Heart right ventricle (tissue), 16 donors: Measurements from ENCODE around the gene ATP2A3. TPM values are rescaled to one million over a fixed set of nuclear protein-coding genes. Genes with fewer than 3 reads are reported as not detected.

ENCODE experiments used
- ATAC-seq, 8 donors: fragments of 200-7000 bp; cut with Tn5 transposase; one replicate each; pipeline ENCODE4 v1.9.1; 2020; ENCODE audit warnings: mild to moderate bottlenecking in 8 of 8, moderate library complexity in 8 of 8, moderate number of reproducible peaks in 1 of 8
- DNase-seq, 2 donors: peaks; one replicate each; pipeline ENCODE4 v3.0.0-alpha.2; 2020
- H3K27ac ChIP-seq, 10 donors: fragments of 200-600 bp; sonication (generic) in 2 of 10; one replicate each; pipeline versions ENCODE4 v1.5.0 to v1.8.0; 2020 to 2022; ENCODE audit warnings: mild to moderate bottlenecking in 3 of 10
- H3K27me3 ChIP-seq, 7 donors: fragments of 200-600 bp; one replicate each; pipeline ENCODE4 v1.8.0; 2021 to 2022; ENCODE audit warnings: mild to moderate bottlenecking in 2 of 7
- H3K36me3 ChIP-seq, 9 donors: fragments of 200-600 bp; sonication (generic) in 1 of 9; one replicate each; pipeline versions ENCODE4 v1.5.0 to v1.8.0; 2020 to 2022; ENCODE audit warnings: mild to moderate bottlenecking in 2 of 9
- H3K4me1 ChIP-seq, 9 donors: fragments of 200-600 bp; sonication (generic) in 1 of 9; one replicate each; pipeline versions ENCODE4 v1.5.0 to v1.8.0; 2020 to 2022; ENCODE audit warnings: mild to moderate bottlenecking in 4 of 9
- H3K4me3 ChIP-seq, 10 donors: fragments of 200-600 bp; sonication (generic) in 2 of 10; one replicate each; pipeline versions ENCODE4 v1.5.0 to v1.8.0; 2020 to 2022; ENCODE audit warnings: mild to moderate bottlenecking in 7 of 10, moderate library complexity in 2 of 10
- H3K9me3 ChIP-seq, 11 donors: fragments of 200-600 bp in 10 of 11; sonication (generic) in 2 of 11; one replicate each; pipeline versions ENCODE4 v1.5.0 to v1.8.0; 2013 to 2022; ENCODE audit warnings: mild to moderate bottlenecking in 2 of 11, control low read depth in 1 of 11, moderate library complexity in 1 of 11
- CTCF ChIP-seq, 9 donors: fragments of 200-600 bp; sonication (generic) in 2 of 9; IDR thresholded peaks; one replicate each; pipeline versions ENCODE4 v1.5.0 to v1.8.0; 2021 to 2022; ENCODE audit warnings: antibody characterized with exemption in 9 of 9, mild to moderate bottlenecking in 5 of 9, moderate library complexity in 1 of 9
- WGBS, 2 donors: extraction: QIAGEN DNeasy Blood & Tissue Kit; methylation state at CpG; one replicate each; pipeline ENCODE4 v1.1.7; 2013; ENCODE audit warnings: inconsistent platforms in 1 of 2; 5-methylcytosine and 5-hydroxymethylcytosine counted together
- intact Hi-C, 10 donors: fragments of 100-400 bp; cut with DNase I; formaldehyde crosslinking; loops; one replicate each; pipeline versions ENCODE4 v1.11.1 to v1.14.2; 2022
- polyA plus RNA-seq, 2 donors: library from polyadenylated mRNA; stranded (reverse); fragments of 200-250 nt; gene quantifications; one replicate each; pipeline ENCODE4 v1.2.3, GENCODE V29; 2013
- total RNA-seq, 10 donors: library from RNA; stranded (reverse); fragmentation: NEBNext Ultra II Directional in 3 of 10; extraction: Animal tissue kit (Norgen Biotek cat#: 25700) in 3 of 10; gene quantifications; one replicate each; pipeline versions ENCODE4 v1.2.1 to v1.2.4, GENCODE V29; 2021 to 2023
- donor health status: Arrhythmogenic right ventricular cardiomyopathy.
- donor health status: ischemic (EF 13 %, LVEDD 7.1; RV severe dilation, severe dysfunction).
- donor health status: healthy with polysubstance abuse.
- donor health status: DM: no; HTN: yes; CAD: no.
- donor health status: DM: no; HTN: no; CAD: no.
- donor health status: ischemic (EF 25% LVEDD 6.9; RV normal size, moderate dysfunction).
- donor health status: ischemic (EF 25% LVEDD 5.7; RV mildly dilated, moderate dysfunction).
- donor health status: healthy.
- donor health status: DM: yes; HTN: yes; CAD: no.
- donor health status: Ischemic cardiomyopathy.
- donor health status: ischemic (EF 35%, LVEDD 5.7; RV mildly dilated, moderate dysfunction).
- donor health status: nonischemic (EF 11% LVEDD 7.7; RV severe dilation, severe dysfunction).
- donor health status: DM: yes; HTN: yes; CAD: no.
- donor health status: PGD.
- donor health status: ischemic (EF 29% LVEDD 5.4; RV normal size, mild dysfunction).
- donor health status: nonischemic (EF 23%, LVEDD 6.1; RV moderate dilation, normal function).

The ATP2A3 gene
- total and polyA plus RNA-seq, 12 donors: 4.3 to 11.0 (median 7.3) TPM

- H3K4me1 ChIP-seq: peaks cover 0 to 17% (median 14%) of the 10 kb centered on the region in 9 donors
- ATAC-seq: no peak
- H3K36me3 ChIP-seq: peaks cover 4 to 86% (median 52%) of the 10 kb centered on the region in 9 donors
- no peaks in the 10 kb centered on the region for H3K27me3 ChIP-seq
- WGBS, 2 donors: 79 to 85% methylated on average over 26 of the region's 26 CpGs
- no peak for DNase-seq
- H3K27ac ChIP-seq: peak overlapping the region in 4 of 10 donors; percentile 15 to 42 (median 30)
- H3K9me3 ChIP-seq: no peaks in the 10 kb centered on the region
- intact Hi-C loops: loop anchor here in 6 of 10 donors (5.0 to 10.0 kb wide), 6 partner anchors 71 to 274 kb away; no protein-coding TSS in a partner anchor
- no peak for TF ChIP-seq CTCF (IDR thresholded peaks at IDR 0.05)
- H3K4me3 ChIP-seq: no peak overlapping the region
Observed at GRCh38 chr17:4008441-4009185, 44.4 kb upstream of the ATP2A3 start.

DNA sequence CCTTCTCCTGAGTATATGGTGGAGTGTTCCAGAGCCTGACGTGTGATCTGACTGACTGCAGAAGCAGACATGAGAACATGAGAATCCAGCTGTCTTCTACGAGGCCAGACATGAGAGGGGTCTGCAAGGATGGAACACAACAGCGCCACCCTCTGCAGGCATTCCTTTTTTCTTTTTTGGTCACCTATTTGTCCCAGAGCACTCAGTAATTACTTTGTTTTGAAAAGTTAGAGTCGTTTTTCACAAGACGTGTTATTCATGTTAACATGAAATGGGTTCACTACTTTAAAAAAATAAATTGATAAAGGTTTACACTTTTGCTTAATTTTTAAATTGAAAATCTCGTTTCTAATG lies 43.8 kb upstream of the ATP2A3 start:
- ATAC-seq (no peak), DNase-seq (no peak)
- Histone ChIP-seq H3K27me3 (no peaks in the 10 kb centered on the region), H3K4me3 (no peak overlapping the region), H3K4me1 (peaks cover 0 to 22% (median 15%) of the 10 kb centered on the region in 9 donors), H3K9me3 (no peaks in the 10 kb centered on the region), H3K27ac (no peak overlapping the region), H3K36me3 (peaks cover 1 to 81% (median 47%) of the 10 kb centered on the region in 9 donors)
- TF ChIP-seq CTCF (IDR thresholded peaks at IDR 0.05): peak in 3 of 9 donors; percentile 7 to 10 (median 9)
- 62 to 69% methylated on average over 6 of the region's 6 CpGs for WGBS, 2 donors
- intact Hi-C loops: loop anchor here in 6 of 10 donors (5.0 to 10.0 kb wide), 6 partner anchors 71 to 273 kb away; no protein-coding TSS in a partner anchor

DNA sequence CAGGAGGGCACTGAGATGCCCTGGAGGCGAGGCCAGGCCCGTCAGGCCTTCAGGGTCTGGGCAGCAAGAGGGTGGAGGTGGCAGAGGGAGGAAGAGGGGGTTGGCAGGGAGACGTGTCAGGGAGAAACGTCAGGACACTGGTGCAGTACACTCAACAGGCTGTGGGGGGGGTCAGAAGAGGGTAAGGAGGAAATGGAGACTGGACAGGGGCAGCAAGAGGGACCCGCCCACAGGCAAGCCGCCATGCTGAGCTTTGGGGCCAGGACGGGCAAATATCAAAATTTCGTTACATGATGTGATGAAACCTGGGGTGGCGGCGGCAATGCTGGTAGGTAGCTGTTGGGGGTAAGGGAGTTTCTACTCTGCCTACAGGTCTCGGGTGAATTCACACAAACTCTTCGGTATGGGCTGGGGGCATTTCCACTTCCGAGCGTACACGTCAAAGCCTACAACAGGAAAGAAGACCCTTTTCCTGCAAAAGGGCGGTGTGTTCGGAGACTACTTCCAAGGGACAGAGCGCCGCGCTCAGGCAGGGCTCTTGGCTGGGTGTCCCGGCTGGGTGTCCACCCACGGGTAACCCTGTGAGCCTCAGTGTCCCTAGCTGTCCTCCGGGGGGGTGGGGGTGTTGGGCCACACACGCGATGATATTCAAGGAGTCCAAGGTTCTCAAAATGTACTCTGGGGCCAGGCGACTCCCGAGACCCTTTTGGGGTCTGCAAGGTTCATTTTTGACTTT lies 43.3 kb upstream of the ATP2A3 start:
- H3K27ac ChIP-seq: no peak overlapping the region
- no peak for TF ChIP-seq CTCF (IDR thresholded peaks at IDR 0.05)
- H3K9me3 ChIP-seq: no peaks in the 10 kb centered on the region
- peaks cover 0 to 75% (median 41%) of the 10 kb centered on the region in 9 donors for H3K36me3 ChIP-seq
- ATAC-seq (no peak), DNase-seq (no peak)
- intact Hi-C loops: loop anchor here in 6 of 10 donors (5.0 to 10.0 kb wide), 6 partner anchors 70 to 273 kb away; no protein-coding TSS in a partner anchor
- H3K27me3 ChIP-seq: no peaks in the 10 kb centered on the region
- H3K4me3 ChIP-seq: no peak overlapping the region
- WGBS, 2 donors: 85 to 89% methylated on average over 27 of the region's 27 CpGs
- H3K4me1 ChIP-seq: peaks cover 0 to 25% (median 15%) of the 10 kb centered on the region in 9 donors

DNA sequence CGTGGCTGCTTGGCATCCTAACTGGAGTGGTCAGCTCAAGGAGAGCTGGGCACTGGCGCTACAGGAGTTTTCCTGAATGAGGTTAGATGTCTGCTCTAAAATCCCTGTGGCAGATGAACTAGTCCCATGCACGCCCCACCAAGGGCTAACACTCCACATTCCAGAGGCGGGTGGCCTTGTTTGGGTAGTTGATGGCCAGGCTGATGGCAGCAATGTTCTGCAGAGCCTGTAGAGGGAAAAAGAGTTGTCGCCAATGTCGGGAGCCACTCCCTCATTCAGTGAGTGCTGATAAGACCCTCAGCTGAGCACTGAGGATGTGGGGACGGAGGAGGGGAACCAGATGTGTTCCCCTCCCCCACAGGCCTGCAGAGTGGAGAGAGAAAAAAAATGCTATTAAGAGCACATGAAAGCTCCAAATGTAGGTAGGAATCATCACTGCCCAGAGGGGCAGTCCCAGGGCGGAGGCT lies 42.5 kb upstream of the ATP2A3 start:
- no peak for DNase-seq
- no peak overlapping the region for H3K27ac ChIP-seq
- peaks cover 0 to 68% (median 41%) of the 10 kb centered on the region in 9 donors for H3K36me3 ChIP-seq
- no peak for TF ChIP-seq CTCF (IDR thresholded peaks at IDR 0.05)
- intact Hi-C loops: loop anchor here in 6 of 10 donors (5.0 to 10.0 kb wide), 6 partner anchors 69 to 272 kb away; no protein-coding TSS in a partner anchor
- H3K27me3 ChIP-seq: no peaks in the 10 kb centered on the region
- H3K9me3 ChIP-seq: no peaks in the 10 kb centered on the region
- 59 to 82% methylated on average over 8 of the region's 8 CpGs for WGBS, 2 donors
- H3K4me1 ChIP-seq: peaks cover 0 to 32% (median 18%) of the 10 kb centered on the region in 9 donors
- H3K4me3 ChIP-seq: no peak overlapping the region
- ATAC-seq: no peak
